Posterior vena cava (tissue), 2 donors: Measurements from ENCODE around the gene LRTM2. TPM values are rescaled to one million over a fixed set of nuclear protein-coding genes. Genes with fewer than 3 reads are reported as not detected.

ENCODE experiments used
- DNase-seq: peaks from one replicate; pipeline ENCODE4 v3.0.0-alpha.2; 2020; ENCODE audit warnings: low spot score
- intact Hi-C, 2 donors: fragments of 100-400 bp; cut with DNase I; formaldehyde crosslinking; loops; one replicate each; pipeline versions ENCODE4 v1.14.1 to v1.14.2; 2022 to 2023
- long read RNA-seq, 2 donors: library from polyadenylated mRNA; unstranded; transcript quantifications; one replicate each; pipeline ENCODE4 v2.0.0, GENCODE V29; 2020 to 2021
- total RNA-seq, 2 donors: library from RNA; stranded (reverse); fragmentation: NEBNext Ultra II Directional; extraction: Animal tissue kit (Norgen Biotek cat#: 25700); gene quantifications; one replicate each; pipeline ENCODE4 v1.2.1, GENCODE V29; 2021
- donor health status: DM: yes; HTN: yes; CAD: no.
- donor health status: DM: yes; HTN: yes; CAD: no.

LRTM2 gene
- not detected for total RNA-seq
- long read RNA-seq, donor 1: 0 reads
- long read RNA-seq, donor 2: 0 reads

DNA sequence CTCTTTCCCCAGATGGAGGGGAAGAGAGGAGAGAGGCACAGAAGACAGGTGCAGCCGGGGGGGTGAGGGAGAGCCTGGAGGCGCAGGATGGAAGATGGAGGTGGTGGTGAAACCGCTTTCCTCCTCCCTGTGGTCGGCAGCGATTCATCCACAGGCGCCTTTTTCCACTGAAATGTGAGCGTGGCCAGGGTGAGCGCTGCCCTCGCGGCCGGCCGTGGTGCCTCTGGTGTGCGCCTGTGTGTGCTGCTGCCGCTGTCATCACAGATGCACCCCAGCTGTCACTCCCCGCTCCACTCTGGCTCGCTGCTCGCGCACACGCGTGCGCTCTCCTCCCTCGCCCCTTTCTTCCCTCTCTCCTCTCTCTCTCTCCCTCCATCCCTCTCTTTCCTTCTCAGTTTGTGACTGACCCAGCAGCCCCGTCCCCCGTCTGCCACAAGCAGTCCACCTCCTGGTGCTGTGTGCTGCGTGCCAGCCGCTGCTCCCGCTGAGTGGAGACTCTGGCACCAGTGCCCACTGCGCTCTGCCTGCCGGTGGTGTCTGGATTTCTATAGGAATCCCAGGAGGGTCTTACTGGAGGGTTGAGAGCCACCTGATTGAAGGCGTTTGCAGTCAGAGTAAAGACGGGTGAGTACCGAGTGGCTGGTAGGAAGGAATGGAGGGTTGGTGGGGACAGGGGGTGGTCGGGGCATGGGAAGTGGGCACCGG, at the start of gene LRTM2:
LRTM2 (plus strand) TSS at position 375 of the 705 bp plus-strand sequence. CDS start 7,584 bp downstream, outside the sequence.
- DNase-seq: no peak
- intact Hi-C loops: no loop called here

DNA sequence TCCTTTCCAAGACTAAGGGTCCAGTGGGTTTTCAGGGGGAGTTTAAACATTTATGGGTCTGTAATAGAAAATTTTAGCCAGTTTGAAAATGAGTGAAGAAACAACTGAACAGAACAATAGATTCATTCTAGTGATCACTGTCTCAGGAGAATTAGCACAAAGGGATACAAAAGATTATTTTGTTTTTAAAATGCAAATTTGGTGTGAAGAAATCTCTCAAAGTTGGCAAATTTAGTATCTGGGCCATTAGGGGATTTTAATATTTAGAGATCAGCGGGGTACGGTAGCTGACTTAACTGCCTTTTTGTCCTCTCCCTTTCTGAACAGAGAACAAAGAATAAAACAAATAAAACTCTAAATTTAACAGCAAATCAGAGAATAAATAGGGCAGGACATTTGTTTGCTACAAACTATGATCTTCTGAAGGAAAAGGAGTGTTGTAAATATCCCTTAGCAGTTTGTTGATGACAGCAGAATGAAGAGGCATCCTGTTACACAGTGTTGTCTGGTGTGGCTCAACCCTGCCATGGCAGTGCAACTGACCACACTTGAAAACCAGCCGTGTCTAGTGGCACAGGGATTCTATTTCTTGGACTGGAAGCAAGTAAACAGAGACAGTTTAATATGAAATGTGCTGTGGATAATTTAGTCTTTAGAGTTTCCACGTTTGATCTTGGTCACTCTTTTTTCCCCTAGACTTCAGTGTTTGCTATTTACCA, 46.3 kb upstream of the LRTM2 start:
- intact Hi-C loops: no loop called here
- no peak for DNase-seq

DNA sequence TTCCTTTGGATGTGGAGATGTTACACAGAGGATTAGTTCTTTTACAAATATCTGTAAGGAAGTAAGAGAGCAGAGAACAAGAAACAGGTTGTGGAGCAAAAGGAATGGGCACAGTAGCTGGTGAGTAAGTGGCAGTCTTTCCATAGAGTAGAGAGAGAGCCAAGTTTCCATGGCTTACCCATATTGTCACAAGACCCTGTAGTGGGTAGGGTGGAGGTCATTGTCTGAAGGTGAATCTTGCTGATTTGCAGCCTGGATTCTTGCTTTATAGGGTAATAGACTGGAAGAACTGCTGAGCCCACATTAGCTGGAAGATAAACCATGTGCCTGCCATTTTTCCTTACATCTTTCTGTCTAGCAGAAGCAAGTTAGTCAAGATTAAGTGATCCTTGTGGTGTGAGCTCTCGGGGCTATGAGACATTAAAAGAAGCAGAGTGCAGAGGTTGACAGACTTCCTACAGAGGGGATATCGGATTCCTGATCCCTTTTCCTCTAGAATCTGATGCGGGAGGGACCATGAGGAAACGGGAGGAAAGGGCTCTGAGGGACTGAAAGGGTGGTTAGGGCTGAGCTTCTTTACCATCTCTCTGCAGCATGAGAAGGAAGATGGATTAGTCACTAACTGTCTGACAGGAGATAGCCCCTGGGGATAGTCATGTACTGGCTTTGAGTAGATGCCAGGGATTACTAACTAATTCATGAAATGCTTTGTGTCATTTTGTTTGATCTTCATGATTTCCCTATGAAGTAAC, 44.0 kb upstream of the LRTM2 start:
- intact Hi-C loops: no loop called here
- no peak for DNase-seq

DNA sequence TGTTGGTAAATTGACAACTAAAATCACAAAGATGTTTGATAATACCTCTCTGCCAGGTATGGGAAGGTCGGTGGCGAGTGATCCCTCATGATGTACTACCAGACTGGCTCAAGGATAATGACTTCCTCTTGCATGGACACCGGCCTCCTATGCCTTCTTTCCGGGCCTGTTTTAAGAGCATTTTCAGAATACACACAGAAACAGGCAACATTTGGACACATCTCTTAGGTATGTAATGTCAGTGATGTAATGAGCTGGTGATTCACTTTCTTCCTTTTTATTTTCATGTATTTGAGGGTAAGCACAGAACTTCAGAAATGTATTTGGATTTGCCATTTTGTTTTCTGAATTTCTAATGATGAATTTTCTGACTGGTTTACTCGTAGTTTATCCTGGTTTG, 42.6 kb upstream of the LRTM2 start:
- DNase-seq: no peak
- intact Hi-C loops: no loop called here

DNA sequence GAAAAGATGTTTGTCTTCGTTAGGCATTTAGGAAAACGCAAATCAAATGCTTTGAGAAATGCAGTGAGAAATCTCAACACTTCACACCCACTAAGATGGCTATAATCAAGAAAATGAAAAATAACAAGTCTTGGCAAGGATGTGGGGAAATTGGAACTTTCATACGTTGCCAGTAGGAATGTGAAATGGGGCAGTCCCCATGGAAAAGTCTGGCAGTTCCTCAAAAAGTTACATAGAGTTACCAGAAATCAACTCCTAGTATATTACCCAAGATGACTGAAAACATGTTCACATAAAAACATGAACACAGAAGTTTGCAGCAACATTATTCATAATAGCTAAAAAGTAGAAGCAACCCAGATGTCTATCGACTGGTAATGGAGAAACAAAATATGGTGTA, 41.5 kb upstream of the LRTM2 start:
- DNase-seq: no peak
- intact Hi-C loops: no loop called here

DNA sequence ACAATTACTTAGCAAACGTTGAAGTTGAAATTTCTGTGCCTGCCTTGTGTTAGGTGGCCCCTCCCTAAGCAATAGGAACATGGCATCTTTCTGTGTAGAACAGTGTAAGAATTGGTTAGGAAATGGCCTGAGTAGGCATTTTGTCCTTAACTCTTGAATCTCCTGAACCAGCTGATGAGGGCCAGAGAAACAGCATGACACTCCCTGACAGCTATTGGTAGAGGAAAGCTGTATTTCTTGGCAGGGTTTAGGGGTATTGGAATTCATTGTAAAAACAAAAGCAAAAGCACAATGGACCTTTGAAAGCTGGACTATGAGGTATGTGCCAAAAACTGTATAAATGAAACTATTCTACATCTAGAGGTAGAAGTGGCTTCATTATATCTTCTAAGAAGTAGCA, 40.6 kb upstream of the LRTM2 start:
- DNase-seq: no peak

DNA sequence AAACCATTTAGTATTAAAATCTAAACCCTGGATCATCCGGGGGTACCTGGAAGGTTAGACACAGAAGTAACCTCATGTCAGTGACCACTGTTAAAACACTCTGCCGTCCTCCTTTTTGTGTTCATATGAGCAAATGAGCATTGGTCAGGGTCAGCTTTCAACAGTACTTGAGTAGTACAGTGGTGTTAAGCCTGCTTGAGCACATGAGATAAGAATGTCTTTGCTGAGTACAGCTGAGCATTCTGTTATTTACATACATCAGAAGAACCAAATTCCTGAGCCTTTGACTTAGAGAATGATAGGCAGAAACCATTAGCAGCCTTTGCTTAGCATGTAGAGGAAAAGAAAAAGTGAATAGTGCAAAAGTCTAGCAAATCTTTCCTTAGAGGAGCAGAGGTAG, 38.6 kb upstream of the LRTM2 start:
- intact Hi-C loops: no loop called here
- DNase-seq: no peak

More for the DNA sequence above, 40.6 kb upstream of the LRTM2 start:
- intact Hi-C loops: no loop called here

DNA sequence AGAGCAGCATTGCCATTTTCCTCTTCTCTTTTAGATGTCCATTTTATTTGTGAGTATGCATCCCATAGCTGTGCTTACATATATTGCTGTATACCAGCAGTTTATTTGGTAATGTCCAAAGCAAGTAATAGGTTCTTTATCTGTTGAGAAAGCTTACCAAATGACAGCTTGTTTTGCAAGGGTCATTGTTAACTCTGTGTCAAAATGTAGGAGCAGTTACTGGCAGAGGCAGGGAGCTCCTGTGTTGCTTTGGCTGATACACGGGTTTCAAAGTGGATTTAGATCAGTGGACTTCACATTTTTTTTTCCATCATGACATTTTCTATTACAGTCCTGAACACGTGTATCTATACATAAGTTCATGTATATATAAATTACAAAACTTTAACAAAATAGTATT, 38.1 kb upstream of the LRTM2 start:
- no peak for DNase-seq
- intact Hi-C loops: no loop called here

DNA sequence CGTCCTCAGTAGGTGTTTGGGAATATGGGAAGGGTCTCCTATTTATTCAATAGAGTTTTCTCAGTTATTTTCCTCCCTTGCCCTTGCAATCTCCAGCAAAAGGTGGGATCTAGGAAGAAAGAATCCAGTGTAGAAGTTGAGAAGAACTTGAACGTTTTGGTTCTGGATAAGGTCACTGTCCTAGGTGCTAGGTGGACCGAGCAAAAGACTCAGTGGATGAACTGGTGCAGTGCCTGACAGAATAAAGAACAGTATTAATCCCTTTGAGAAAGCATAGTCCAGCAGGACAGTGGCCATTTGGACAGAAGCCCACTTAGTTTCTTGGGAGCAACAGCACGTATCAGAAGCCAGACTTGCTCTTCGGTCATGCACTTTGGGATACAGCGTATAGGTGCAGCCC, 32.7 kb upstream of the LRTM2 start:
- intact Hi-C loops: no loop called here
- no peak for DNase-seq

DNA sequence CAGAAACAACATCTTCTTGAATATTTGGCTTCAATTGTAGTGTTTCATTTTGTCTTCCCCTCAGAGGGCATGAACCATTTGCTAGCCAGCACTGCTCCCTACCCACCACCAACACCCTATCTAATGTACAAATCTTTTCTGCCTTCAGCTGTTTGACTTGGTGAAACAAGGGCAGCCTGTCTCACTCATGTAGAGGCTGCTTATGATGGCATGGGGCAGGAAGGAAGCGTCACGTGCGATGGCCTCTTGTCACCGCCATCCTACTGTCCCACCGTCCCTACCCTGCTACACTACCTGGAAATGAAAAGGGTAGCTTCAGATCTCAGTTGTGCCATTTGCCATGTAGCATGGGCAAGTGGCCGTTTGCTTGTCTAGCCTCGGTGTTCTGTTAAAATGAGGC, 29.9 kb upstream of the LRTM2 start:
- DNase-seq: no peak
- intact Hi-C loops: loop anchor here (2.0 to 10.0 kb wide), 4 partner anchors 136 to 794 kb away; no protein-coding TSS in a partner anchor

DNA sequence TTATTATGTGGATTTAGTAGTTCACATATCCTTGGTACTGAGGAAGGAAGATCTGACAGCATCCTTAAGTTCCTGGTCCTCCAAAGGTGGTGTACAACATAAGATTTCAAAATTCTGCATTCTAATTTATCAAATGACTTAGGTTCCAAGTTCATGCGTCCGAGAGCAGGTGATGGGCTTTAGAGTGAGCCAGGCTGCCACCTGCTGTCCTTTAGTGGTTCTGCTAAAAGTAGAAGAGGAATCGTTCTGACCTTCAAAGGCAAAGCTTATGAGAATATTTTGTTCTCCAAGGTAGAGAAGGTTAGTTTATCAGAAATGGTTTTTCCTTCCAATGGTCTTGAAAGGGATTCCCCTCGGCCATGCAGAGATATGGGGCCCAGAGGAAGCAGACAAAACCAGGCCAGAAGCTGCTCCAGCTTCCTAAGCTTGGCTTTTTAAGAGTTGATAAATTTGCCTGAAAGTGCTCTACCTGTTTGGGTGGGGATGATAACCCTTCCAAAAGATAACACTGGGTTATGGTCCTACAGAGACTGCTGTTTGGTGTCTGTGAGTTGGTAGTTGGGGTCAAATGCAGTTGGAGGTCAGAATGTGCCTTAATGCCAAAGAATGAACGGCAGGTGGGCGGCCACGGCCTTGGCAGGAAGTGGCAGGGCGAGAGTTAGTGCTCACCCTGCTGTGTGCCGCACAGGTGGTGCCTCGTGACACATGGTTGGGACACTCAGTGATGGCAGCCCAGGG, 29.1 kb upstream of the LRTM2 start:
- peak; percentile 85 for DNase-seq
- intact Hi-C loops: loop anchor here (2.0 to 10.0 kb wide), 4 partner anchors 136 to 794 kb away; no protein-coding TSS in a partner anchor

DNA sequence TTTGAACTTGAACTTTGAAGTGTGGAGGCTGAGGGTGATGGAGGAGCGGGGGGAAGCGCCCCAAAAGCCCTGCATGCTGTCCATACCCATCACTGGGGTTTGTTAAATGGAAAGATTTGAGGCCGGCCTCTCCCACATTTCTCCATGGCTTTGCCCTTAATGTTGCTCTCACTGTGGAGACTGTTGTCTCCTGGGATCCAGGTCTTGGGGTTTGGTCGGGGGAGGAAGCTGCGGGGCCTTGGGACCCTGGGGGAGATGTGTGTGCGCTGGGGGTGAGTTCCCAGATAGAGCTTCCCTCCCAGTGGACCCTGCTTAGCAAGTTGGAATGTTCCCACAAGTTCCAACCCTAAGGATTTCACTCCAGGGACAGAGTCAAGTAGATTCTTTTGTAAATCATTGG, 28.0 kb upstream of the LRTM2 start:
- intact Hi-C loops: loop anchor here (5.0 to 10.0 kb wide), 3 partner anchors 140 to 792 kb away; no protein-coding TSS in a partner anchor
- DNase-seq: no peak

DNA sequence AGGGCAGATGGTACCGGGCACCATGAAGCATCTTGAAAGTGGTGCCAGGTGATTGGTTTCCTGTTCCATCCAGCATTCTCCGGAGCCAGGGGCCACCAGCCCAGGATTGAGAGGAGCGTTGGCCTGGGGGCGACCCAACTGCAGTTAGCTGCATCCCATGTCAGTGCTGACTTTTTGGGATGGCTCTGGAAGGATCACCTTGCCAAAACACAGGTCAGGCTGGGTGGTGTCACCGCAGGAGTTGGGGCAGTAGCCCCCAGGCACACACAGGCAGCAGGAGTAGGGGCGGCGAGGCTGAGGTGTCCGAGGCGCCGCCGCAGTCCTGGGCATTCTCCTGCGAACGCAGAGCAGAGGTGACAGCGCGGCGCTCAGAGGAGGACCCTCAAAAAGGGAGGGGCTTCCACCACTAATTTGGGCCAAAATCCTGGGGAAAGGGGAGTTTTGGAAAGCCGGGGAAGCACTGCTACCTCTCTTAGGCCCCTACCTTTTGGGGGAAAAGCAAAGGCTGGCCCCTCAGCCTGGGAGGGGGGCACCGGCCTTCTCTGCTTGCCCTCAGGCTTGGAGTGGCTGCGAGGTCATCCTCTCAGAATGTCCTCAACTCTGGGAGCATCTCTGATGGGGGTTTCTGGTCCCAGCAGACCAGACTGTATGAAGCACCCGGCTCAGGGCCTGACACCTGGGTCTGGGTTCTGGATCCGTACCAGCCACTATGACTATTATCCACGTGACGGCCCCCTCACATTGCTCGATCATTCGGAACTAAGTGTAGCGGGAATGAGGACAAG, 26.7 kb upstream of the LRTM2 start:
- intact Hi-C loops: loop anchor here (5.0 to 10.0 kb wide), 3 partner anchors 141 to 791 kb away; no protein-coding TSS in a partner anchor
- DNase-seq: no peak

DNA sequence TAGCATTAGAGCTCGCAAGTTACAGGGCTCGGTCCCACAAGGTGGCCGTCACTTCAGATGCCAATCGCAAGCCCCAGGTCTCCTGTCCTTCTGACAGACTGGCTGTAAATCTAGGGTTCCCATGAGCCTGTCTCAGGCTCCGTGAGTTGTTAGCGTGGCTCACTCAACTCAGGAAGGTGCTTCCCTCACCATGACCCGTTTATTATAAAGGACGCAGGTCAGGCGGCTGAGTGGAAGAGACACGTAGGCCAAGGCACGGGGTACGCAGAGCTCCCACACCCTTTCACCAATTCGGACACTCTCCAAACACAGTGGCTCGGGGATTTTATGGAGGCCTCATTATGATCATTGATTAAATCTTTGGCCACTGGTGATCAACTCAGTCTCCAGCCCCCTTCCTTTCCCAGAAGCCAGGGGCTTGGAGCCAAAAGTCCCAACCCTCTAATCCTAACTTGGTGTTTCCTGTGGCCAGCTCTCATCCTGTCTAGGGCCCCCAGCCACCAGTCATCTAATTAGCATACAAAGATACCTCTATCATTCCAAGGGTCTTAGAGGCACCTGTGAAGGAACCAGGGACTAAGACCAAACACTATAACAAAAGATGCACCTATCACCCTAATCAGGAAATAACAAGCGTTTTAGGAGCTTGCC, 25.8 kb upstream of the LRTM2 start:
- intact Hi-C loops: loop anchor here (5.0 to 10.0 kb wide), 5 partner anchors 133 to 790 kb away; no protein-coding TSS in a partner anchor

DNA sequence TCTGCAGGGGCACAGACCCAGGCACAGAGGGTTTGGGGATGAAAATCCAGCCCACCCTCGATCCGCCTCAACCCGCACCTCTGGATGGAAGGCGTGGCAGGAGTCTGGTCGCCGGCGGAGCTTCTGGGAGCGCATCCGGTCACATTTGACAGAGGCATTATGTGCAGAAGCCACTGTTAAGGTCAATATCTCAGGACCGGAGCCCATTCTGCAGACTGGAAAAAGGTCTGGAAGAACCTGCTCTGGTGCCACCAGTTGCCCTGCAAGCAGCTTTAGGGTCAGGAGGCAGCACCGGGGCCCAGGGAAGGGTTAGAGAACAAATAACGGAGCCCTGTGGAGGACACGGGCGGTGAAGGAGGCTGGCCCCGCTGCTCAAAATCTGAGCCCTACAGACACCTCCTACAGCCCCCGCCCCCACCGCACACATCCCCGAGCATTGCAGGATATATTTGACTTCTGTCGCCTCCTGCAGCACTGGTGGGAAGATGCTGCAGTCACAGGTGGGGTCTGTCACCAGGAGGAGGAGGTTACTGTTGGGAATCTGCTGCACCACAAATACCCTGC, 25.1 kb upstream of the LRTM2 start:
- DNase-seq: peak; percentile 79
- intact Hi-C loops: loop anchor here (5.0 to 10.0 kb wide), 4 partner anchors 132 to 789 kb away; no protein-coding TSS in a partner anchor

More for the DNA sequence above, 25.8 kb upstream of the LRTM2 start:
- DNase-seq: no peak

DNA sequence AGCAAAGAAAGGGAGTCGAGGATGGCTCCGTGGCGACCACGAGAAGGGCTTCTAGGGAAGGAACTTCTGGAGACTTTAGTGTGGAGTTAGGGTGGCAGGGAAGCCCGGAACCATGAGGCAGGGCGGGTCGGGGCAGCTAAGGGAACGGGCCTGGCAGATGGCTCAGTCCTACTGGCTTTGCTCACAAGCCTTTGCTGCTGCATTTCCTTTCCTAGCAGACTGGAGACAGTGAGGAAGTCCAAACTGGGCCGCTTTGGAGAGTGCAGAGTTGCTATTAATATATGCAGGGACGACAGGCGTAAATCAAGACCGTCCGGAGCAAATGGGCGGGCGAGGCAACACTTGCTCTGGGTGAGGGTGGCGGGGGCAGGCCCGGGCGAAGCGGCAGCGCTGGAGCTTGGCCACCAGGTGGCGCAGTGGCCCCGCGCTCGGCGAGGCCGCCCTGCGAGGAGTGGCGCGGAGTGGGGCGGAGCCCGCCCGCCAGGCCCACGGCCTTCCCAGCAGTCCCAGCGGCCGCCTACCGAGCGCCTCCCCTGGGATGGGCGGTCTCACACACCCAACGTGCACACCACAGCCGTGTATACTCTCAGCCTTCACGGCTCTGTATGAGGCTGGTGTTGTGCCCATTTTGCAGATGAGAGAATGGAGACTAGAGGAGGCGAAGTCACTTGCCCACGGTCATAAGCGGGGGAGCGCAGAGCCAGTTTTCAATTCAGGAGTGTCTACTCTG, 24.4 kb upstream of the LRTM2 start:
- peak; percentile 98 for DNase-seq
- intact Hi-C loops: loop anchor here (2.0 to 10.0 kb wide), 5 partner anchors 131 to 789 kb away; no protein-coding TSS in a partner anchor
